Lung (tissue), 12 donors: ENCODE results near the gene ABCF2. TPM values are rescaled to one million over a fixed set of nuclear protein-coding genes. Genes with fewer than 3 reads are reported as not detected.

Experiments
- ATAC-seq: fragments of 200-7000 bp; cut with Tn5 transposase; one replicate; pipeline ENCODE4 v1.9.1; 2020; ENCODE audit warnings: moderate number of reproducible peaks; ENCODE audit not compliant: insufficient read depth, low FRiP score
- DNase-seq, 3 donors: peaks; one replicate each; pipeline ENCODE4 v3.0.0-alpha.2; 2013 to 2017
- H3K27ac ChIP-seq, 2 donors: one replicate each; pipeline ENCODE4 v1.5.1; 2013; ENCODE audit warnings: mild to moderate bottlenecking in 2 of 2, moderate library complexity in 2 of 2, control low read depth in 1 of 2, inconsistent platforms in 1 of 2, low read depth in 1 of 2, low read length in 1 of 2
- H3K27me3 ChIP-seq, 3 donors: one replicate each; pipeline ENCODE4 v1.5.1; 2013; ENCODE audit warnings: low read length in 2 of 3; ENCODE audit not compliant: control insufficient read depth in 3 of 3, insufficient read depth in 3 of 3
- H3K36me3 ChIP-seq, 4 donors: one replicate each; pipeline ENCODE4 v1.5.1; 2013; ENCODE audit warnings: low read length in 4 of 4, mild to moderate bottlenecking in 1 of 4, moderate library complexity in 1 of 4; ENCODE audit not compliant: control insufficient read depth in 4 of 4, insufficient read depth in 4 of 4
- H3K4me1 ChIP-seq, 5 donors: one replicate each; pipeline ENCODE4 v1.5.1; 2013; ENCODE audit warnings: low read length in 5 of 5, mild to moderate bottlenecking in 2 of 5, moderate library complexity in 1 of 5; ENCODE audit not compliant: control insufficient read depth in 5 of 5, insufficient read depth in 5 of 5
- H3K4me3 ChIP-seq: one replicate; pipeline ENCODE4 v1.5.1; 2013; ENCODE audit warnings: mild to moderate bottlenecking, control low read depth, moderate library complexity
- H3K9ac ChIP-seq, 2 donors: one replicate each; pipeline ENCODE4 v1.5.1; 2013; ENCODE audit warnings: low read length in 2 of 2, control low read depth in 1 of 2; ENCODE audit not compliant: insufficient read depth in 1 of 2
- H3K9me3 ChIP-seq, 4 donors: one replicate each; pipeline ENCODE4 v1.5.1; 2013; ENCODE audit warnings: low read length in 3 of 4, mild to moderate bottlenecking in 1 of 4, moderate library complexity in 1 of 4; ENCODE audit not compliant: control insufficient read depth in 4 of 4, insufficient read depth in 3 of 4
- WGBS, 2 donors: extraction: QIAGEN DNeasy Blood & Tissue Kit; methylation state at CpG; one replicate each; pipeline ENCODE4 v1.1.7; 2013; 5-methylcytosine and 5-hydroxymethylcytosine counted together
- polyA plus RNA-seq, 2 donors: library from polyadenylated mRNA; stranded (reverse); fragments of 200-250 nt; gene quantifications; one replicate each; pipeline ENCODE4 v1.2.1, GENCODE V29; 2013
- total RNA-seq, 2 donors: library from RNA; depleted of rRNA in 1 of 2; stranded (reverse); fragments of >200 nt in 1 of 2; gene quantifications; one replicate each; pipeline ENCODE4 v1.2.1, GENCODE V29; 2014 to 2021
- TF ChIP-seq, protein P1 (sequence below): IDR thresholded peaks from 2 replicates; pipeline ENCODE4 v1.5.1; 2012; ENCODE audit warnings: mild to moderate bottlenecking; ENCODE audit errors: control extremely low read depth, extremely low read depth
- donor health status: control.
- donor health status: control.
- donor health status: Bipolar disorder and iron deficiency.
- donor health status: healthy.
- donor health status: DM: yes; HTN: yes; CAD: no.

The ABCF2 gene
- total and polyA plus RNA-seq, 4 donors: 13.2 to 36.3 (median 25.8) TPM

DNA sequence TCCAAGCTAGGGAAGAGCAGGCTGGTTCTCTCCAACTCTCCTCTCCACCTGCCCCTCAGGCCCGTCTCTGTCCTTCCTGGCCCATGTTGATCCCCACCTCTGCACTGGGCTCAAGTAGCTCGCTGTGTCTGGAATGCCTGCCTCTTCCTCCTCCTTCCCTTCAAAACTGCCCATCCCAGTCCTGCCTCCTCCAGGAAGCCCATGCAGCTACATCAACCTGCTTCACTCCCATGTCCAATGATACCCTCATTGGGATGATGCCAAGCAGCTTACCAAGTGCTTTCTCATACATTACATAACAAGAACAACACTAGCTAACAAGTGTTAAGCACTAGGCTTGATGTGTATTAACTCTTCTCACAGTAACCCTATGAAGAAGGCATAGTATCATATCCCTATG is 48.2 kb downstream of the ABCF2 start:
- Histone ChIP-seq H3K4me3 (no peak overlapping the region), H3K9me3 (no peaks in the 10 kb centered on the region), H3K27me3 (peaks cover 4 to 11% (median 4%) of the 10 kb centered on the region in 3 donors), H3K4me1 (no peaks in the 10 kb centered on the region), H3K9ac (no peak overlapping the region), H3K36me3 (no peaks in the 10 kb centered on the region), H3K27ac (no peak overlapping the region)
- DNase-seq (no peak), ATAC-seq (no peak)
- 65 to 88% methylated on average over 2 of the region's 2 CpGs for WGBS, 2 donors
- TF ChIP-seq, protein P1, sequence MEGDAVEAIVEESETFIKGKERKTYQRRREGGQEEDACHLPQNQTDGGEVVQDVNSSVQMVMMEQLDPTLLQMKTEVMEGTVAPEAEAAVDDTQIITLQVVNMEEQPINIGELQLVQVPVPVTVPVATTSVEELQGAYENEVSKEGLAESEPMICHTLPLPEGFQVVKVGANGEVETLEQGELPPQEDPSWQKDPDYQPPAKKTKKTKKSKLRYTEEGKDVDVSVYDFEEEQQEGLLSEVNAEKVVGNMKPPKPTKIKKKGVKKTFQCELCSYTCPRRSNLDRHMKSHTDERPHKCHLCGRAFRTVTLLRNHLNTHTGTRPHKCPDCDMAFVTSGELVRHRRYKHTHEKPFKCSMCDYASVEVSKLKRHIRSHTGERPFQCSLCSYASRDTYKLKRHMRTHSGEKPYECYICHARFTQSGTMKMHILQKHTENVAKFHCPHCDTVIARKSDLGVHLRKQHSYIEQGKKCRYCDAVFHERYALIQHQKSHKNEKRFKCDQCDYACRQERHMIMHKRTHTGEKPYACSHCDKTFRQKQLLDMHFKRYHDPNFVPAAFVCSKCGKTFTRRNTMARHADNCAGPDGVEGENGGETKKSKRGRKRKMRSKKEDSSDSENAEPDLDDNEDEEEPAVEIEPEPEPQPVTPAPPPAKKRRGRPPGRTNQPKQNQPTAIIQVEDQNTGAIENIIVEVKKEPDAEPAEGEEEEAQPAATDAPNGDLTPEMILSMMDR: no peak

DNA sequence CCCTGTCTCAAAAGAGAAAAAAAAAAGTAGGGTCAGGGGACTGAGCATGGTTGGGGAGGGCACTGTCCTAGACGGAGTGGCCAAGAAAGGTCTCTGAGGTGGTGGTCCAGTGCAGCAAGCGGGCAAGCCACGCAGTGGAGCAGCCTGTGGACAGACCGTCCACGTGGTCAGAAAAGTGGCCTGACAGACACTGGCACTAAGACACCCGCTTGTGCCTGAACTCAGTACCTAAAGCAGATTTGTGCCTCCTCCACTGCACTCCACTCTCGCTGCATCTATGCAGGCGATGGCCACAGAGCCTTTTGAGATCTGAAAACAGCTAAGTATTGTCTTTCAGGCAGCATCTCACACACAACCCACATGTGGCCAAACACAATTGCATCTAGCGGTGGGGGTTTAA is 48.8 kb downstream of the ABCF2 start:
- H3K4me1 ChIP-seq: no peaks in the 10 kb centered on the region
- WGBS, 2 donors: 90 to 94% methylated on average over 9 of the region's 9 CpGs
- DNase-seq (no peak), ATAC-seq (no peak)
- peaks cover 4 to 11% (median 4%) of the 10 kb centered on the region in 3 donors for H3K27me3 ChIP-seq
- H3K27ac ChIP-seq: no peak overlapping the region
- H3K9ac ChIP-seq: no peak overlapping the region
- H3K36me3 ChIP-seq: no peaks in the 10 kb centered on the region
- H3K9me3 ChIP-seq: peaks cover 0 to under 1% (median 0%) of the 10 kb centered on the region in 4 donors
- TF ChIP-seq, protein P1: no peak
- no peak overlapping the region for H3K4me3 ChIP-seq

DNA sequence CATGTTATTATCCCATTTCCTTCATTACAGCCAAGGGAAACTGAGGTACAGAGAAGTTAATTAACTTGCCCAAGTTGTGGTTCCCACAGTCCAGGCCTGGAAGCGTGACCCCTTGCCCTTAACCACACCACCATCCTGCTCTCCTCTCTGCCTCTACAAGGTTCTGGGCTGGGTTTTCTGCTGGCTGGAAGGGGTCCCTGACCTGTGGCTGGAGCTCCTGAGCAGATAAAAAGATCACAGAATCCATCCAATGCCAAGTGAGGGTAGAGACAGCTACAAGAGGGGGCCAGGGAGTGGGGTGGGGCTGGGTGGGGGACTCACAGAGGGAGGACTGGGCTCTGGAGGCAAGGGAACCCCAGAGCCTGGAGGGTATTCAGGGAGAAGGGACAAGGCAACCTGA is 49.7 kb downstream of the ABCF2 start:
- Histone ChIP-seq H3K9me3 (peaks cover 0 to 3% (median 0%) of the 10 kb centered on the region in 4 donors), H3K27ac (no peak overlapping the region), H3K4me3 (no peak overlapping the region), H3K27me3 (peaks cover 4 to 11% (median 4%) of the 10 kb centered on the region in 3 donors), H3K36me3 (no peaks in the 10 kb centered on the region), H3K4me1 (no peaks in the 10 kb centered on the region), H3K9ac (no peak overlapping the region)
- TF ChIP-seq, protein P1: no peak
- DNase-seq (no peak), ATAC-seq (no peak)
- 95 to 100% methylated on average over 1 of the region's 1 CpG for WGBS, 2 donors

DNA sequence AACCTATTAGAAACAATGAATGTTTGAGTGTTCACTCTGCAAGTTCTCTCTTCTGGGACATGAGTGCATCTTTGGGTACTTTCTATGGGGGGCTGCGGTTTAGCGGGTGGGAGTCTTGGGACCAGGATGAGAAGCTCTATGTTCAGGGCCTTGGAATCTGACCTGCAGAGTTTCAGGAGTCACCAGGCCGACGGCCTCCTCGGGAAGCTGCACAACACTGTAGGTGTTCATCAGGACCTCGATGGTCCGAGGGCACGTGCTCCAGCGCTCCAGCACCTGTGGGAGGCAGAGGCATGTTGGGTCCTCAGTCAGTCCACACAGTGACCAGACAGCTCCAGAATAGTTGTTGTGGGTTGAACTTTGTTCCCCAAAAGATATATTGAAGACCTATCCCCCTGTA is 50.6 kb downstream of the ABCF2 start:
- 89 to 93% methylated on average over 9 of the region's 9 CpGs for WGBS, 2 donors
- H3K9me3 ChIP-seq: peaks cover 0 to 3% (median 0%) of the 10 kb centered on the region in 4 donors
- no peaks in the 10 kb centered on the region for H3K4me1 ChIP-seq
- H3K9ac ChIP-seq: no peak overlapping the region
- DNase-seq (no peak), ATAC-seq (no peak)
- H3K4me3 ChIP-seq: no peak overlapping the region
- TF ChIP-seq, protein P1: no peak
- no peaks in the 10 kb centered on the region for H3K36me3 ChIP-seq
- H3K27ac ChIP-seq: no peak overlapping the region
- peaks cover 4 to 11% (median 4%) of the 10 kb centered on the region in 3 donors for H3K27me3 ChIP-seq
